GM19455 (cell line): ENCODE results near the gene SH3PXD2A.

Experiments used
- ATAC-seq: cut with Tn5 transposase; IDR thresholded peaks from one replicate; pipeline ENCODE4 v1.9.1; 2021; ENCODE audit not compliant: unreplicated experiment

The SH3PXD2A gene

GRCh38 chr10:103794996-103795395 is 60.4 kb downstream of the SH3PXD2A start:
- ATAC-seq = no peak

GRCh38 chr10:103793920-103794883 is 61.2 kb downstream of the SH3PXD2A start:
- no peak for ATAC-seq

GRCh38 chr10:103793429-103793828 is 61.9 kb downstream of the SH3PXD2A start:
- ATAC-seq = no peak

GRCh38 chr10:103792547-103792946 is 62.8 kb downstream of the SH3PXD2A start:
- ATAC-seq = no peak

GRCh38 chr10:103791858-103792257 is 63.5 kb downstream of the SH3PXD2A start:
- ATAC-seq = no peak

GRCh38 chr10:103791291-103791690 is 64.1 kb downstream of the SH3PXD2A start:
- ATAC-seq = no peak

GRCh38 chr10:103790580-103790979 is 64.8 kb downstream of the SH3PXD2A start:
- no peak for ATAC-seq

- no peak for ATAC-seq
Measured at GRCh38 chr10:103789771-103790201, 65.6 kb downstream of the SH3PXD2A start.

- ATAC-seq = no peak
Measured at GRCh38 chr10:103789161-103789560, 66.2 kb downstream of the SH3PXD2A start.

- no peak for ATAC-seq
Measured at GRCh38 chr10:103787331-103787730, 68.0 kb downstream of the SH3PXD2A start.

- ATAC-seq = no peak
Measured at GRCh38 chr10:103786020-103786419, 69.4 kb downstream of the SH3PXD2A start.

GRCh38 chr10:103784723-103785418 is 70.5 kb downstream of the SH3PXD2A start:
- ATAC-seq = no peak

GRCh38 chr10:103784089-103784488 is 71.3 kb downstream of the SH3PXD2A start:
- no peak for ATAC-seq

GRCh38 chr10:103783681-103784080 is 71.7 kb downstream of the SH3PXD2A start:
- ATAC-seq = no peak

GRCh38 chr10:103781329-103782061 is 73.9 kb downstream of the SH3PXD2A start:
- ATAC-seq = no peak

- no peak for ATAC-seq
Measured at GRCh38 chr10:103780242-103781149, 74.9 kb downstream of the SH3PXD2A start.

GRCh38 chr10:103778358-103779139 is 76.8 kb downstream of the SH3PXD2A start:
- ATAC-seq = no peak

- no peak for ATAC-seq
Measured at GRCh38 chr10:103776878-103777591, 78.3 kb downstream of the SH3PXD2A start.

- no peak for ATAC-seq
Measured at GRCh38 chr10:103775776-103776175, 79.6 kb downstream of the SH3PXD2A start.
